Kidney tubule cell (primary cell): ENCODE measurements around the gene PTPN6.
A peak's percentile ranks its signal among the peaks of the same experiment; 100 is the strongest.

Experiments
- DNase-seq: peaks from one replicate; pipeline ENCODE4 v3.0.0-alpha.2; 2018; ENCODE audit warnings: low spot score

The PTPN6 gene

DNA sequence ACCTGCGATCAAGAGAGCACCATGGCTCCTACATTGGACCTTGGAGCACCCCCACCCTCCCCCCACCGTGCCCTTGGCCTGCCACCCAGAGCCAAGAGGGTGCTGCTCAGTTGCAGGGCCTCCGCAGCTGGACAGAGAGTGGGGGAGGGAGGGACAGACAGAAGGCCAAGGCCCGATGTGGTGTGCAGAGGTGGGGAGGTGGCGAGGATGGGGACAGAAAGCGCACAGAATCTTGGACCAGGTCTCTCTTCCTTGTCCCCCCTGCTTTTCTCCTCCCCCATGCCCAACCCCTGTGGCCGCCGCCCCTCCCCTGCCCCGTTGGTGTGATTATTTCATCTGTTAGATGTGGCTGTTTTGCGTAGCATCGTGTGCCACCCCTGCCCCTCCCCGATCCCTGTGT is 9.4 kb upstream of the PTPN6 start:
- no peak for DNase-seq

DNA sequence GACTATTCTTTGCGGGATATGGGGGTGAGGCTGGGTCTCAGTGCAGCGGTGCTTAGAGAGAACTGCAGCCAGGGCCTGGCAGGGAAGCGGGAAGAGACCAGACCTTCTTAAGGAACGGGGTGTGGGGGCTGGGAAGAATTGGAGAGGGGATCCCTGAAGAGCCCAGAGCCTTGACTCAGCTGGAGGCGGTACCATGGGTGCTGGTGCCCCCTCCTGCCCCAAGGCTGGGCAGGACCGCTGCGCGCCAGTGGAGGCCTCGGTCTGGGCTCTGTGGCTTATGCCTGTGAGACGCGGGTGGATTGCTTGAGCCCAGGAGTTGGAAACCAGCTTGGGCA is 8.9 kb upstream of the PTPN6 start:
- no peak for DNase-seq

DNA sequence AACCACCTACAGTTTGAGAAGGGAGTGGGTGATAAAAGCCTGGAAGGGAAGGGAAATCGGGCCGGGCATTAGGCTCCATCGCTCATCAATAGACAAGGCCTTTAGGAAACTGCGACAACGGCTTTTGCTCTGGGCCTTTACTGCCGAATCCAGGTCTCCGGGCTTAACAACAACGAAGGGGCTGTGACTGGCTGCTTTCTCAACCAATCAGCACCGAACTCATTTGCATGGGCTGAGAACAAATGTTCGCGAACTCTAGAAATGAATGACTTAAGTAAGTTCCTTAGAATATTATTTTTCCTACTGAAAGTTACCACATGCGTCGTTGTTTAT is 7.8 kb upstream of the PTPN6 start:
- DNase-seq = peak; percentile 92

DNA sequence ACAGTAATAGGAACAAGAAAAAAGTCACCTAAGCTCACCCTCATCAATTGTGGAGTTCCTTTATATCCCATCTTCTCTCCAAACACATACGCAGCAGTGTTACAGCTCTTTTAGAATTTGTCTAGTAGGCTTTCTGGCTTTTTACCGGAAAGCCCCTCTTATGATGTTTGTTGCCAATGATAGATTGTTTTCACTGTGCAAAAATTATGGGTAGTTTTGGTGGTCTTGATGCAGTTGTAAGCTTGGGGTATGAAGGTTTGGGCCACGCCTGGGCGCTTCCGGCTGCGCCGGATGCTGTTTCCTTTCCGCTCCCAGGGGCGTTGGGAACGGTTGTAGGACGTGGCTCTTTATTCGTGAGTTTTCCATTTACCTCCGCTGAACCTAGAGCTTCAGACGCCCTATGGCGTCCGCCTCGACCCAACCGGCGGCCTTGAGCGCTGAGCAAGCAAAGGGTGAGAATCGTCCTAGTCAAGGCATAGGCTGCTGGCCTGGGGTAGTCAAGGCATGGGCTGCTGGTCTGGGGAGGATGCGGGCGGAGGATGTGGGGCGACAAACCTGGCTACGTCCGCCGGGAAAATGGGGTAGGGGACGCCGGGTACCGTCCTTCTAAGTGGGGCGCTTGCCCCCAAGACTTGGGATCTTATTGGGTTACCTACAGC is 7.3 kb upstream of the PTPN6 start, which contains the start of the genes C12orf57 and RNU7-1:
Gene C12orf57 (plus strand): TSS at position 301 of the 659 bp plus-strand sequence. CDS start 100 bp downstream, at position 401.
Gene RNU7-1 (plus strand): TSS at position 95 of the 659 bp plus-strand sequence.
- DNase-seq = peak; percentile 98

DNA sequence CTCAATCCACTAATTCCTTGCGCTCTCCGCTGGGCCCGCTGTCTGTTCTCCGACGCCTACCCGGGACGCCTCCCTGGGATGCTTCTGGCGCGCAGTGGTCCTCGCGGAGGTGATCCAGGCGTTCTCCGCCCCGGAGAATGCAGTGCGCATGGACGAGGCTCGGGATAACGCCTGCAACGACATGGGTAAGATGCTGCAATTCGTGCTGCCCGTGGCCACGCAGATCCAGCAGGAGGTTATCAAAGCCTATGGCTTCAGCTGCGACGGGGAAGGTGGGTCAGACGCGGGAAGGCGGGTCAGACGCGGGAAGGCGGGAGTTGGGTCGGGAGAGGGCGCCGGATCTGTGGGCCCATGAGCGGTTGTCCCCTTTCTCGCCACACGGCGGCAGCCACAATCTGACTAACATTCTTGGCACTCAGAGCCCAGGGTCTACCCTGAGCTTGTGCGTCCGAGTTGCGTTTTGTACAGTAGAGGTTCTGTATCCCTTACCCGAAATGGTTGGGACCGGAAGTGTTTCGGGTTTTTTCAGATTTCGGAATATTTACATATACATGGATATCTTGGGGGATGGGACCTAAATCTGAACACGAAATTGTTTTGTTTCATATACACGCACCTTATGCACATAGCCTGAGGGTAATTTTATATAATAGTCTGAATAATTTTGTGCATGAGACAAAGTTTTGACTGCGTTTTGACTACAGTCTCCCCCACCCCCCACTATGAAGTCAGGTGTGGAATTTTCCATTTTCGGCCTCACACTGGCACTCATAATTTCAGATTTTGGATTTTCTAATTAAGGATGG is 6.6 kb upstream of the PTPN6 start:
- DNase-seq = peak; percentile 92

DNA sequence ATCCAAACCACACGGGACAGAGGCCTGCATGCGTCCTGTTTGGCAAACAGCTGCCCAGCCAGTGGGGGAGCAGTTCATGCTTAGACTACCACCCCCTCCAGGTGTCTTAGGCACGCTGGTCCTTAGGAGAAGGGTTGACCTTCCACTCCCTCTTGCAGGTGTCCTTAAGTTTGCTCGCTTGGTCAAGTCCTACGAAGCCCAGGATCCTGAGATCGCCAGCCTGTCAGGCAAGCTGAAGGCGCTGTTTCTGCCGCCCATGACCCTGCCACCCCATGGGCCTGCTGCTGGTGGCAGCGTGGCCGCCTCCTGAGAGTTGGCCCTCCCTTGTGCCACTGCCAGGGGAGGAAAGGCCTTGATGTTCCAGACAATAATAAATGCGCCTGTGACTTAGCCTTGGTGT is 5.5 kb upstream of the PTPN6 start:
- DNase-seq = no peak

DNA sequence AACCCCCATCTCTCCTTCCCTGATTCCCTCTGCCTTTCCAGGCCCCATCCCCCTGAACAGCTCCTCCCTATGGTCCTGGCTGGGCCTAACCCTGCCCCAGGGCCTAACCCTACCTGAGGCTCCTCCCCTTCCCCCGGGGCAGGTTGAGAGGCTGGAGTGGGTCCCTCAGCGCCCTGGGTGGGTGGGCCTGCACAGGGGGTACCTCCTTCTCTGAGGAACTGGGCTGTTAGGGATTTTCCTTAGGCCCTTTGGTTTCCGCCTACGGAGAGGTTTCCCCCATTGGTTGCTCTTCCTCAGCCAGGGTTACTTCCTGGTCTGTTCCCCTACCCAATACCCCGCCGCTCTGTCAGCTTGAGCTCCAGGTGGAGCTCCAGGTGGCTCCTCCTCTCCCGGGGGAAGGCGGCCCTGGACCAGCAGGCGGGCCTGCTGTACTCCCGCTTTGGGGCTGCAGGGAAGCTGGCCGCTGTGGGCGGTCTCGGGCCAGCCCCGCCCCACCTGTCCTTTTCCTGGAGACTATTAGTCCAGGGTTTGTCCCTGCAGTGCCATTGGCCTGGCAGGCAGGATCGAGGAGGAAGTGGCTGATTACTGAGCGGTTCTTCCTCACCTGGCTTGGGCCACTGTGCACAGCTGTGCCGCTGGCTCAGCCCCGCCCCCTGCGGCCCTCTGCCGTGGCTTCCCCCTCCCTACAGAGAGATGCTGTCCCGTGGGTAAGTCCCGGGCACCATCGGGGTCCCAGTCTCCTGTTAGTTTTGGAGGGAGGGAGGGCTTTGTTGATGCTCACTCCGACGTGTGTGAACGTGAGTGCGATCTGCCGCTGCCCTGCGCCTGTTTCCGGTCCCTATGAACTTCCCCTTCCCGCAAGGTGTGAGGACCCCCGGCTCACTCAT is 4.9 kb upstream of the PTPN6 start:
- DNase-seq = peak; percentile 99

DNA sequence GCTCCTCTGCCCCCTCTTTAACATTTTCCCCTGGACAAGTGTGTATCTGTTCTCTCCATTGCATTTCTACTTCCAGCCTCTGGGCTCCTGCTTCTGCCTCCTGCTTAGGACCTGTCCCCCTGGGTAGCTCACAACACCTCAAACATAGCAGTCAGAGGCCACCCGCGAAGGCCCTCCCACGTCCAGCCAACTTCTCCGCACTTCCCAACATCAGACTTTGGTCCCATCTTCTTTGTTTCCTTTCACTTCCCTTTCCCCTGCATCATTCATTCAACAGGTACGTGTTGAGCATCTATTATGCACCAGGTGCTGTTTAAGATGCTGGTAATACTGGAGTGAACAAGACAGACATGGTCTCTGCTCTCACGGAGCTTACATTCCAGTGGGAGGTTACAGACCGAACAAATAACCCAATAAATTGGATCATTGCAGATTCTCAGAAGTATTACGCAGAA is 4.2 kb upstream of the PTPN6 start:
- DNase-seq = no peak

DNA sequence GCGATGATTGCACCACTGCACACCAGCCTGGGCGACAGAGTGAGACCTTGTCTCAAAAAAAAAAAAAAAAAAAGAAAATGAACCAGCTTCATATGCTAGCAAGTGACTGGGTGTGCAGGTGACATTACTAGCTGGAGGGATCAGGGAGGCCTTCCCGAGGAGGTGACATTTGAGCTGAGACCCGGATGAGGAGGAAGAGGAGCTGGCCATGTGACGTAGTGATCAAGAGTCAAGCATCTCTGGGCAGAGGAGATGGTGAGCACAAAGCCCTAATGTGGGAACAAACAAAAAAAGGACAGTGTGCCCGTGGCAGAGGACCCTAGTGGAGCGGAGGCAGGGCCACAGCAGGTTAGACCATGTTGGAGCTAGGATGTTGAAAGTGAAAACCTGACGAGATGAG is 3.5 kb upstream of the PTPN6 start:
- no peak for DNase-seq

DNA sequence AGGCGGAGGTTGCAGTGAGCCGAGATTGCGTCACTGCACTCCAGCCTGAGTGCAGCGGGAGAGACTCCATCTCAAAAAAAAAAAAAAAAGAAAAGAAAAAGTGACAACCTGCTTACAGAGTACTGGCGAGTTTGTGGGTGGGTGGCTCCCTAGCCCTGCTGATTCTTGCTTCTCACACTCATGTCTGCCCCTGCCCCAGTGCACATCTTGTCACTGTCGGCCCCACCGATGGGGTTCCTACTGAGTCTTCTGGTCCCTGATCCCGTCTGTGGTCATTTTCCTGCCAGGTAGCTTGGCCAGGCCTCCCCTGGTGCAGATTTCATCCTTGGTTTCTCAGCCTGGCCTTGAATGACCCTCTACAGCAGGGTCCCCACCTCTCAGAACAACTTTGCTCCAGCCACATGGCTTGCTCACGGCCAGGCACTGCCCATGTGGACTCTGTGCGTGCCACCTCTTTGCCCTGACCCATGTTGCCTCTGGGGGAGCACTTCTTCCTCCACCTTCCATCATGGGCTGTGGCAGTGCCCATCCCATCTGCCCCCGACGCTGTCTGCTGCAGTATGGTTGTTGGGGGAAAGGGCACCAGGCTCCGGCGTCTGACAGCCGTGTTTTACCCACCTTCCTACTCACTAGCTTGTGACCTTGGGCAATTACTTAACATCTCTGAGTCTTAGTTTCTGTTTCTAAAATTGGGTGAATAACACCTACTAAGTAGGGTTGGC is 2.1 kb upstream of the PTPN6 start:
- DNase-seq = no peak

DNA sequence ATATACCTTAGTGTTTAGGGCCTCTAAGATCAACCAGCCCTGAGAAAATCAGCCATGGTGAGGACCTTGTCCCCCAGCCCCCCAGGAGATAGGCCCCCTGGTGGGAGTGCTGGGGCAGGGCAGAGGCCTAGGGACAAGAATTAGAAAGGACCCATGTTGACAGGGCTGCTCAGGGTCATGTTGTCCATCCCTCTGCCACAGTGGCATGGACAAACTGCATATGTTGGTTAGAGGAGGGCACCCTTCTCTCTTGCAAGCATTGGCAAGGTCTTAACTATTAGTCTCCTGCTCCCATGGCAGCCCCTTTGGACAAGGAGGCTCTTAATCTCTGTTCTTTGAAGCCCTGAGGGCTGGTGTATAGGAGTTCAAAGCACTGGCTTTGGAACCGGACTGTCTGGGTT is 755 bp upstream of the PTPN6 start:
- no peak for DNase-seq

DNA sequence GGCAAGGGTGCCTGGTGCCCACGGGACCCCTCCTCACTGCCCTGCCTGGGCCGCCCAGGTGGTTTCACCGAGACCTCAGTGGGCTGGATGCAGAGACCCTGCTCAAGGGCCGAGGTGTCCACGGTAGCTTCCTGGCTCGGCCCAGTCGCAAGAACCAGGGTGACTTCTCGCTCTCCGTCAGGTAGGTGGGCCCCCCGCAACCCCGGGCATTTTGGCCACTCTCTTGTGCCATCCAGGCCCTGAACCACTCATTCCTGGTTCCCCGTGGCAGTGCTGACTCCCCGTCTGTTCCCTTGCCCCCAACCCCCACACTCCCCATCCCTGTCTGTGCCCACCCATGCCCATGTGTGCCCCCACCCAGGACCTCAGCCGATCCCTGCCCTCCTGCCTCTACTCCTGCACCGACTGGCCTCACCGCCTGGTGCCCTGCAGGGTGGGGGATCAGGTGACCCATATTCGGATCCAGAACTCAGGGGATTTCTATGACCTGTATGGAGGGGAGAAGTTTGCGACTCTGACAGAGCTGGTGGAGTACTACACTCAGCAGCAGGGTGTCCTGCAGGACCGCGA is 480 bp downstream of the PTPN6 start:
- no peak for DNase-seq

DNA sequence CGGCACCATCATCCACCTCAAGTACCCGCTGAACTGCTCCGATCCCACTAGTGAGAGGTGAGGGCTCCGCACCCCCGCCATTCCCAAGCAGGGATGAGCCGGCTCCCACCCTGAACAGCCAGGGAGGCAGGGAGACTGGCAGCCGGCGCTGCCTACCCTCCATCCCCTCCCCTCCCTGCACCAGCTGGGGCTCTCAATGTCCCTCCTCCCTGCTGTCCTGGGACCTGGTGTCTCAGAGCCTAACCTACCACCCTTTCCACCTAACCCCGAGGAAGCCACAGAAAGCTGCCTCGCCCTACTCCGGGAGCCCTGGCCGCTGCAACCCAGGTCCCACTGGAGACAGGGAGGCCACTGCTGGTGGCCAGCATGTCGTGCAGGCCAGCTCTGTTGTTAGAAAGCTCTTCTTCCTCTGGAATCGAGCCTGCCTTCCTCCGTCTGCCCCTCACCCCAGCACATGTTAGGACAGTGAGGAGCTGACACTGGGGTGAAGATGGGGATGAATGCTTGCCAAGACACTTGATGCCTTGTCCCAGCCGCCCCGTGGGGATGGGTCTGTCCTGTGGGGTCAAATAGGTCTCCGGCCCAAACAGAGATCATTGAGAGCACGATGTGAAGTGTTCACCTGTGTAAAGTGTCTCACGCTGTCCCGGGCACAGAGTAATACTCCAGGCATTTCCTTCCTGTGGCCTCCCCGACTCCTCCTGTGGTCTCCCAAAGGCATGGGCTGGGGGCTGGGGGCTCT is 1.1 kb downstream of the PTPN6 start:
- no peak for DNase-seq

DNA sequence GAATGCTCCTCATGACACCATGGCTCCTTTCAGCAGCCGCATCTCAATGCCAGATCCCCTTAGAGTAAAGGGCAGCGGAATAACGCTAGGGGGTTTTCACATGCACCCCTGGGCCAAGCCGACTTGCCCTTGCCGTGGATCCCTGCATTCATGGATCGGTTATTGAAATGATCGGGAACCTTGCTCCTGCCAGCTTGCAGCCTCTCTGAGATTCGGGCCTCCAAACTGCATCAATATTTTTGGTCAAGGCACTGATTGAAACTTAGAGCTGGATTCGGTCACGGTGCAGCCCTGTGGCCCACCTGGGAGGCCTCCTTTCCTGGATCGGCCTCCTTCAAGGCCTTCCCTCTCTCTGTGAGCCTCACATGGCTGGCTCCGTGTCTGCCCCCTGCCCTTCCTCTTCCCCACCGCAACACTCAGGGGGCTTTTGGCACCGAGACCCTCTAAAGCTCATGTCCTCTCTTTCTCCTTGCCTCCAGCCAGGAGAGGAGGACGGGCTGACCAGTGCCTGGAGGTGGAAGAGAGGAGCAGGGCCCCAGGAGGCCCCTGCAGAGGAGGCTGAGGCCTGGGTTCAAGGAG is 1.8 kb downstream of the PTPN6 start:
- DNase-seq = no peak

DNA sequence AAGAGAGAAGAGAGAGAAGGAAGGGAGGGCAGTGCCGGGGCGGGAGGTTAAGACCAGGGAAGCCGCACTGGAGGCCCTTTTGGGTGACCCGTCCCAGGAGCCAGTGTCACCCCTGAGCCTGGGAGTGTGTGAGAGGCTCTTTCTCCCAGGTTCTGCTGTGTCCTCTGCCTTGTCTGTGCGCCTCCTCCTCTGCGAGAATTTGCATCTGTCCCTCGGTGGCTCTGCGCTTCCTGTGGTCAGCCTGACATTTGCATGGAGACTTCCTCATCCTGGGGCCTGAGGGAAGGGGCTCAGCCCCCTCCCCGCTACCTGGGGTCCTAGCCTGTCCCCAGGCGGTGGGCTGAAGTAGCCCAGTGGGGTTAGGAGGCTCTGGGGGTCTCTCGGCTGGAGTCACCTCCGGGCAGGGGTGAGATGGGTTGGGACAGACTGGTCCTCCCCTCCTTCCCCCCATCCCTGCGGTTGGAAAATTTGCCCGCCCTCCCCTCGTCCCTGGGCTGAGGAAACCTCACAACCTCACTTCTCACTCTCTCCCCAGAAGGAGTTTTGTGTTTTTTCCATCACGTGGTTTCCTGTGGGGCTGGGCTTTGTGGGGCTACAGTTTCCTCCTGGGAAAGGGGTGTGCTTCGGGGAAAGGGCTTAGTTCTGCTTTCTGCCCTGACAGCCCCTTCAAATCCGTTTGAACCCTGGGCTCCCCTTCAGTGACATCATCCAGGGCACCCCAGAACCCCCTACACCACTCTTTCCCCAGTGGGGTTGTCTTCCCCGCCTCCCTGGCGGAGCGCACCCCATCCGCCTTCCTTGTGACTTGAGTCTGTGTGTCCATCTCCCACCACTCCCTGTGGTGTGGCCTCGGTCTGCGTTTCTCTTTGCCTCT is 2.5 kb downstream of the PTPN6 start:
- DNase-seq = no peak

DNA sequence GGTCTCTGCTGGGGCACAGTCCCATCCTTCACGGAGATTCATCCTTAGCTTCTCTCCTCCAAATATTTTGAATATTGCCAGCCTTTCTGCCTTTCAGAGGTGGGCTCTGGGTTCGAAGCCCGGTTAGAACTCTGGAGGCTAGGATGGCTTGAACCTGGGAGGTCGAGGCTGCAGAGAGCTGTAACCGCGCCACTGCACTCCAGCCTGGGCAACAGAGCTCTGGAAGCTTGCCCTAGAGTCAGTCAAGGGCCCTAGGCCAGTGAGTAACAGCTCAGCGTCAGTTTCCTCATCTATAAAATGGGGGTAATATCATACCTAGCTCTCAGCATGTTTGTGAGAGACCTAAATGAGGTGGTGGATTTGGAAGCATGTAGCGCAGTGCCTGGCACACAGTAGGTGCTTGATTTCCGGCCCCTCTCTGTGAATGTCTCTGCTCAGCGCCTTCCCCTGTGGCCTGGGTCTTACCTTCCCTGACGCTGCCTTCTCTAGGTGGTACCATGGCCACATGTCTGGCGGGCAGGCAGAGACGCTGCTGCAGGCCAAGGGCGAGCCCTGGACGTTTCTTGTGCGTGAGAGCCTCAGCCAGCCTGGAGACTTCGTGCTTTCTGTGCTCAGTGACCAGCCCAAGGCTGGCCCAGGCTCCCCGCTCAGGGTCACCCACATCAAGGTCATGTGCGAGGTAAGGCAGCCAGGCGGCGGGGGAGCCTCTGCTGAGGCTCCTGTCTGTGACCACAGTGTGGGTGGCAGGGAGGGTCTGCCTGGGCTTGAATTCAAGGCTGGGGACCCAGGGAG is 3.4 kb downstream of the PTPN6 start:
- no peak for DNase-seq

DNA sequence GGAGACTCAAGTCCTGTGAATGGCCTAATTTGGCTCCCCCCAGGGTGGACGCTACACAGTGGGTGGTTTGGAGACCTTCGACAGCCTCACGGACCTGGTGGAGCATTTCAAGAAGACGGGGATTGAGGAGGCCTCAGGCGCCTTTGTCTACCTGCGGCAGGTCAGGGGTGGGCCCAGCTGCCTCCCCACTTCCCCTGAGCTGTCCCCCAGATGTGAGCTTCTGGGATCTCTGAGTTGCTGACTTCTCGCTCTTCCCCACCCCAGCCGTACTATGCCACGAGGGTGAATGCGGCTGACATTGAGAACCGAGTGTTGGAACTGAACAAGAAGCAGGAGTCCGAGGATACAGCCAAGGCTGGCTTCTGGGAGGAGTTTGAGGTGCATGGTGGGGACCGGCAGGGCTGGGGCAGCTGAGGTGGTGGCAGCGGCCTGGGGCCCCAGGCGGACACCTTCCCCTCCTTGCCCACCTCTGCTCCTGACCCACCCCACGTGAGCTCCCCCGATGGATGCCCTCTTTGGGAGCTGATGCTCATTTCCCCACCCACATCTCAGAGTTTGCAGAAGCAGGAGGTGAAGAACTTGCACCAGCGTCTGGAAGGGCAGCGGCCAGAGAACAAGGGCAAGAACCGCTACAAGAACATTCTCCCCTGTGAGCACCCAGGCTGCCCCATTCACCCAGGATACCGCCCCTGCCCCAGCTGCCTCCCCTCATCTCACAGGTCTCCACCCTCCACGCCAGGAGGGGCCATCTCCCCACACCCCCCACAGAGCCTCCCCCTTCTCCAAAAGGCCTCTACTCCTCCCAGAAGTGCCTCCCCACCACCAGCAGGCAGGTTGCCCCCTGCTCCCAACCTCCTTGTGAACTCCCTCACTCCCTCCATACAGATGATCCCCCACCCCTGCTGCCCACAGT is 4.2 kb downstream of the PTPN6 start:
- no peak for DNase-seq
